ENCODE data around the gene SUGT1.

Gene SUGT1

GRCh38 chr13:52738719-52739467 is 86.3 kb downstream of the SUGT1 start:
- DNase-seq: peak; percentile 53

- DNase-seq: peak; percentile 47
These were observed 86.9 kb downstream of the SUGT1 start, which contains the start of gene CNMD for GRCh38 chr13:52739468-52740071. Gene CNMD (minus strand): TSS chr13:52739820. CDS start chr13:52739701, 119 bp downstream.

GRCh38 chr13:52743569-52743968 is 90.9 kb downstream of the SUGT1 start:
- no peak for DNase-seq

- no peak for DNase-seq
These were observed 91.4 kb downstream of the SUGT1 start for GRCh38 chr13:52743988-52744387.

- DNase-seq: no peak
These were observed 92.3 kb downstream of the SUGT1 start for GRCh38 chr13:52744842-52745375.

GRCh38 chr13:52746141-52746540 is 93.5 kb downstream of the SUGT1 start:
- DNase-seq: no peak

GRCh38 chr13:52749419-52749818 is 96.8 kb downstream of the SUGT1 start:
- DNase-seq: no peak

All from left hindlimb (tissue), 1 donor.